NT2/D1 (cell line): ENCODE measurements around the gene SGCA.

Experiments used
- SUZ12 ChIP-seq: IDR thresholded peaks from 2 replicates; pipeline ENCODE4 v1.6.1; 2011; ENCODE audit not compliant: insufficient read length, insufficient read depth; ENCODE audit errors: extremely low read depth
- YY1 ChIP-seq: IDR thresholded peaks from 2 replicates; pipeline ENCODE4 v1.6.1; 2011; ENCODE audit not compliant: insufficient read length, insufficient read depth

- no peak for TF ChIP-seq SUZ12
- no peak for TF ChIP-seq YY1
These were observed 845 bp downstream of the SGCA start for GRCh38 chr17:50166518-50167181.
